K562 (cell line): ENCODE data around the gene KIT. TPM values are rescaled to one million over a fixed set of nuclear protein-coding genes. Genes with fewer than 3 reads are reported as not detected.

ENCODE experiments used
- ATAC-seq: fragments of 200-7000 bp; cut with Tn5 transposase; 3 replicates; pipeline ENCODE4 v1.9.1; 2020; ENCODE audit warnings: moderate library complexity
- BruUV-seq: library from RNA; stranded (reverse); fragments of 400-500 nt; replicated peaks from 2 replicates; lab custom pipeline; 2021; lab: Mats Ljungman, UMichigan
- CTCF ChIA-PET: fragments of 300-600 bp; formaldehyde crosslinking; extraction: SDS; loops from one replicate; lab custom pipeline; 2021; ENCODE audit warnings: low intra/inter-chr PET ratio; lab: Yijun Ruan, JAX
- POLR2A ChIA-PET: fragments of 300-600, 350-650 bp; sonication (Branson Sonifier 250); formaldehyde crosslinking; extraction: SDS; loops from one replicate; lab custom pipeline; 2021; ENCODE audit warnings: antibody characterized with exemption, inconsistent platforms; lab: Yijun Ruan, JAX
- DNase-seq, 4 experiments: peaks; one replicate each; pipeline versions ENCODE4 v3.0.0 to v3.0.0-alpha.2; 2011 to 2018; ENCODE audit warnings: low spot score in 3 of 4, mixed read lengths in 3 of 4; ENCODE audit errors: extremely low read depth in 1 of 4
- FAIRE-seq: peaks from 2 replicates; lab custom pipeline; 2011; peaks lifted over from hg19 to GRCh38; lab: Jason Lieb, UNC
- H2AFZ ChIP-seq: 2 replicates; pipeline ENCODE4 v1.6.0; 2011; ENCODE audit warnings: low read depth, low read length, control low read depth, inconsistent platforms
- H3K27ac ChIP-seq: fragments of 200-600 bp; 3 replicates; pipeline ENCODE4 v1.8.0; 2011; ENCODE audit warnings: low read depth, mild to moderate bottlenecking, control low read depth, inconsistent platforms, low read length, moderate library complexity, mixed read lengths; ENCODE audit errors: extremely low read depth
- H3K27me3 ChIP-seq, 2 experiments: fragments of 300-600 bp in 1 of 2; 2 replicates in 1 of 2; 3 replicates in 1 of 2; pipeline versions ENCODE4 v1.6.0 to v1.8.0; 2011; ENCODE audit warnings: inconsistent platforms in 2 of 2, low read length in 2 of 2, mild to moderate bottlenecking in 1 of 2, mixed read lengths in 1 of 2, moderate library complexity in 1 of 2; ENCODE audit not compliant: control insufficient read depth in 2 of 2, insufficient read depth in 2 of 2
- H3K36me3 ChIP-seq: fragments of 300-600 bp; 3 replicates; pipeline ENCODE4 v1.8.0; 2011; ENCODE audit warnings: mild to moderate bottlenecking, low read length, inconsistent platforms; ENCODE audit not compliant: control insufficient read depth, insufficient read depth
- H3K4me1 ChIP-seq, 2 experiments: fragments of 200-600 bp in 1 of 2; replicated peaks in 1 of 2; 2 replicates in 1 of 2; 3 replicates in 1 of 2; pipeline versions ENCODE4 v1.5.1 to v1.8.0; 2011; ENCODE audit warnings: inconsistent platforms in 2 of 2, low read length in 2 of 2, mild to moderate bottlenecking in 1 of 2, mixed read lengths in 1 of 2, moderate library complexity in 1 of 2; ENCODE audit not compliant: control insufficient read depth in 2 of 2, insufficient read depth in 2 of 2
- H3K4me2 ChIP-seq: 2 replicates; pipeline ENCODE4 v1.6.1; 2011; ENCODE audit warnings: low read length, control low read depth, inconsistent platforms, mixed read lengths; ENCODE audit not compliant: insufficient read depth
- H3K4me3 ChIP-seq: fragments of 200-600 bp; sonication (generic), shearing (Covaris generic); 2 replicates; pipeline ENCODE4 v1.5.1; 2016; ENCODE audit warnings: control low read depth, inconsistent platforms
- H3K79me2 ChIP-seq: fragments of 200-600 bp; 3 replicates; pipeline ENCODE4 v1.8.0; 2011; ENCODE audit warnings: low read length, inconsistent platforms; ENCODE audit not compliant: control insufficient read depth, insufficient read depth
- H3K9ac ChIP-seq, 2 experiments: 2 replicates each; pipeline versions ENCODE4 v1.6.0 to v1.6.1; 2011; ENCODE audit warnings: low read depth in 2 of 2, low read length in 2 of 2, control low read depth in 1 of 2, inconsistent platforms in 1 of 2, mild to moderate bottlenecking in 1 of 2, mixed read lengths in 1 of 2; ENCODE audit not compliant: insufficient read depth in 1 of 2
- H3K9me1 ChIP-seq: one replicate; pipeline ENCODE4 v1.6.0; 2011; ENCODE audit warnings: inconsistent platforms, mild to moderate bottlenecking, low read length, moderate library complexity; ENCODE audit not compliant: control insufficient read depth, insufficient read depth
- H3K9me3 ChIP-seq: replicated peaks from 2 replicates; pipeline ENCODE4 v1.5.1; 2011; ENCODE audit warnings: low read depth, low read length, inconsistent platforms; ENCODE audit not compliant: control insufficient read depth, insufficient read depth
- H4K20me1 ChIP-seq: replicated peaks from 2 replicates; pipeline ENCODE4 v1.6.1; 2011; ENCODE audit warnings: low read length, inconsistent platforms, mixed read lengths; ENCODE audit not compliant: control insufficient read depth, insufficient read depth
- NFIC ChIP-seq: fragments of 450-650 bp; IDR thresholded peaks from 2 replicates; pipeline ENCODE4 v1.6.1; 2017; ENCODE audit warnings: mild to moderate bottlenecking, inconsistent platforms
- WGBS: fragments of 100-300 bp; shearing (Covaris generic); methylation state at CpG from one replicate; pipeline ENCODE4 v1.1.6; 2016; ENCODE audit warnings: low coverage, mixed read lengths; ENCODE audit not compliant: insufficient coverage; ENCODE audit errors: missing lambda C conversion rate; 5-methylcytosine and 5-hydroxymethylcytosine counted together
- in situ Hi-C: fragments of 300-500 bp; cut with MboI; formaldehyde crosslinking; loops from 4 replicates; pipeline ENCODE4 v1.15.0; 2018; ENCODE audit warnings: inconsistent platforms, mixed read lengths
- intact Hi-C: fragments of 100-400 bp; cut with micrococcal nuclease; formaldehyde crosslinking; loops from 2 replicates; pipeline ENCODE4 v1.14.2; 2022
- polyA plus RNA-seq, 8 experiments: library from polyadenylated mRNA; depleted of rRNA in 4 of 8; stranded (reverse) in 5 of 8; unstranded in 3 of 8; fragments of >200 nt; fragmentation: Nextera tagmentation in 2 of 8; fragmentation: Illumina TruSeq in 1 of 8; extraction: Ambion mirVana in 2 of 8; extraction: Trizol in 1 of 8; gene quantifications; 2 replicates each; pipeline versions ENCODE4 v1.2.1 to v1.2.3, GENCODE V29; 2011 to 2014; ENCODE audit warnings: inconsistent platforms in 1 of 8, missing spikeins in 1 of 8
- total RNA-seq, 7 experiments: library from RNA; depleted of rRNA in 6 of 7; stranded (reverse); fragments of >200 nt in 6 of 7; fragmentation: Illumina TruSeq in 2 of 7; extraction: Trizol in 2 of 7; gene quantifications; 2 replicates each; pipeline versions ENCODE4 v1.2.1 to v1.2.3, GENCODE V29; 2011 to 2021; ENCODE audit warnings: low replicate concordance in 1 of 7
- TF ChIP-seq, protein P1 (sequence below): fragments of 150-350 bp; IDR thresholded peaks from 2 replicates; pipeline ENCODE4 v1.6.1; 2014; ENCODE audit warnings: low read depth, mild to moderate bottlenecking, low read length, borderline replicate concordance

Gene KIT
- total and polyA plus RNA-seq, 9 of the 15 experiments (the other 6 are each of a cell fraction or from before 2014, with no cell fraction given) = 0.27 to 5.6 (median 0.57) TPM

- TSS peak; percentile 43 for BruUV-seq
- peak overlapping the region; percentile 77 for H3K4me2 ChIP-seq
- POLR2A ChIA-PET = interaction anchor here (0.6 to 0.8 kb wide), 3 partner anchors 11 to 1195 kb away, joined by 3 read pairs; no protein-coding TSS in a partner anchor
- no peaks in the 10 kb centered on the region for H3K36me3 ChIP-seq
- H3K27me3 ChIP-seq = peaks cover 0 to 21% of the 10 kb centered on the region in 2 experiments; a peak in 4 of 5 replicates
- FAIRE-seq (no peak), DNase-seq (peak in 1 of 4 experiments; percentile 21), ATAC-seq (no peak)
- H3K9me3 ChIP-seq = no peaks in the 10 kb centered on the region
- no peak overlapping the region for H3K9ac ChIP-seq
- H3K9me1 ChIP-seq = no peaks in the 10 kb centered on the region
- CTCF ChIA-PET = no interaction called here
- H3K79me2 ChIP-seq = no peaks in the 10 kb centered on the region
- intact Hi-C loops = loop anchor here (5.0 kb wide), 3 partner anchors 73 to 123 kb away; no protein-coding TSS in a partner anchor
- peaks cover 5 to 23% of the 10 kb centered on the region in 2 experiments; a peak in 3 of 5 replicates for H3K4me1 ChIP-seq
- H2AFZ ChIP-seq = no peak overlapping the region; the same call in 1 of the 2 replicates
- in situ Hi-C loops = no loop called here
- no peaks in the 10 kb centered on the region for H4K20me1 ChIP-seq
- TF ChIP-seq NFIC = peak; percentile 41
- TF ChIP-seq, protein P1, sequence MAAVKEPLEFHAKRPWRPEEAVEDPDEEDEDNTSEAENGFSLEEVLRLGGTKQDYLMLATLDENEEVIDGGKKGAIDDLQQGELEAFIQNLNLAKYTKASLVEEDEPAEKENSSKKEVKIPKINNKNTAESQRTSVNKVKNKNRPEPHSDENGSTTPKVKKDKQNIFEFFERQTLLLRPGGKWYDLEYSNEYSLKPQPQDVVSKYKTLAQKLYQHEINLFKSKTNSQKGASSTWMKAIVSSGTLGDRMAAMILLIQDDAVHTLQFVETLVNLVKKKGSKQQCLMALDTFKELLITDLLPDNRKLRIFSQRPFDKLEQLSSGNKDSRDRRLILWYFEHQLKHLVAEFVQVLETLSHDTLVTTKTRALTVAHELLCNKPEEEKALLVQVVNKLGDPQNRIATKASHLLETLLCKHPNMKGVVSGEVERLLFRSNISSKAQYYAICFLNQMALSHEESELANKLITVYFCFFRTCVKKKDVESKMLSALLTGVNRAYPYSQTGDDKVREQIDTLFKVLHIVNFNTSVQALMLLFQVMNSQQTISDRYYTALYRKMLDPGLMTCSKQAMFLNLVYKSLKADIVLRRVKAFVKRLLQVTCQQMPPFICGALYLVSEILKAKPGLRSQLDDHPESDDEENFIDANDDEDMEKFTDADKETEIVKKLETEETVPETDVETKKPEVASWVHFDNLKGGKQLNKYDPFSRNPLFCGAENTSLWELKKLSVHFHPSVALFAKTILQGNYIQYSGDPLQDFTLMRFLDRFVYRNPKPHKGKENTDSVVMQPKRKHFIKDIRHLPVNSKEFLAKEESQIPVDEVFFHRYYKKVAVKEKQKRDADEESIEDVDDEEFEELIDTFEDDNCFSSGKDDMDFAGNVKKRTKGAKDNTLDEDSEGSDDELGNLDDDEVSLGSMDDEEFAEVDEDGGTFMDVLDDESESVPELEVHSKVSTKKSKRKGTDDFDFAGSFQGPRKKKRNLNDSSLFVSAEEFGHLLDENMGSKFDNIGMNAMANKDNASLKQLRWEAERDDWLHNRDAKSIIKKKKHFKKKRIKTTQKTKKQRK = no peak
- 28% methylated on average over 9 of the region's 9 CpGs for WGBS
- peak overlapping the region; percentile 52; the same call in 1 of the 2 replicates for H3K4me3 ChIP-seq
- H3K27ac ChIP-seq = no peak overlapping the region
These were observed 2.2 kb downstream of the KIT start for GRCh38 chr4:54659749-54660535.
